Posterior vena cava (tissue), 2 donors: Measurements from ENCODE around the gene ZNF837. TPM values are rescaled to one million over a fixed set of nuclear protein-coding genes. Genes with fewer than 3 reads are reported as not detected.
A peak's percentile ranks its signal among the peaks of the same experiment; 100 is the strongest.

Experiments
- DNase-seq: peaks from one replicate; pipeline ENCODE4 v3.0.0-alpha.2; 2020; ENCODE audit warnings: low spot score
- intact Hi-C, 2 donors: fragments of 100-400 bp; cut with DNase I; formaldehyde crosslinking; loops; one replicate each; pipeline versions ENCODE4 v1.14.1 to v1.14.2; 2022 to 2023
- microRNA-seq, 2 donors: library from miRNA; unstranded; fragments of <30 nt; microRNA quantifications; one replicate each; pipeline ENCODE4 v1.2.0, GENCODE V29; 2020 to 2021; ENCODE audit warnings: borderline microRNAs expressed in 2 of 2
- total RNA-seq, 2 donors: library from RNA; stranded (reverse); fragmentation: NEBNext Ultra II Directional; extraction: Animal tissue kit (Norgen Biotek cat#: 25700); gene quantifications; one replicate each; pipeline ENCODE4 v1.2.1, GENCODE V29; 2021
- donor health status: DM: yes; HTN: yes; CAD: no.
- donor health status: DM: yes; HTN: yes; CAD: no.

ZNF837 gene
- total RNA-seq, 2 donors from 2014 or later, result 0.86 to 1.0 TPM

GRCh38 chr19:58332697-58333096 lies 48.1 kb downstream of the ZNF837 start:
- intact Hi-C loops, result no loop called here

GRCh38 chr19:58330458-58330857 lies 50.4 kb downstream of the ZNF837 start:
- intact Hi-C loops, result no loop called here
- no peak for DNase-seq

More at GRCh38 chr19:58332697-58333096, 48.1 kb downstream of the ZNF837 start:
- no peak for DNase-seq

GRCh38 chr19:58328999-58329398 lies 51.8 kb downstream of the ZNF837 start:
- no peak for DNase-seq
- intact Hi-C loops, result no loop called here

- intact Hi-C loops, result no loop called here
- DNase-seq, result peak; percentile 99
These were observed 53.7 kb downstream of the ZNF837 start, which contains the start of gene ZSCAN22 for GRCh38 chr19:58326914-58327726. Gene ZSCAN22 (plus strand): TSS chr19:58326994. CDS start chr19:58334803, 7,809 bp downstream.

- no peak for DNase-seq
- intact Hi-C loops, result no loop called here
These were observed 54.3 kb downstream of the ZNF837 start for GRCh38 chr19:58326501-58326913.

GRCh38 chr19:58325311-58326022 lies 55.4 kb downstream of the ZNF837 start:
- DNase-seq, result no peak
- intact Hi-C loops, result no loop called here

GRCh38 chr19:58319241-58319640 lies 61.6 kb downstream of the ZNF837 start:
- intact Hi-C loops, result no loop called here
- DNase-seq, result no peak

GRCh38 chr19:58318297-58318696 lies 62.5 kb downstream of the ZNF837 start:
- intact Hi-C loops, result no loop called here
- no peak for DNase-seq

Small RNA genes lying within 50 kb of the gene (microRNA-seq; reads per million reads assigned to microRNA genes)
- gene MIR4754 (0 to 0.26 reads per million in 2 donors), gene MIR6806 (0 reads per million in 2 donors)

Other genes with a start within 250 kb of the ZNF837 start
- gene ZNF329, start 230.2 kb downstream of the ZNF837 start, total RNA-seq, result 1 to 10 TPM; 6.1 to 8.9 TPM
- gene ZNF274, start 198.0 kb downstream of the ZNF837 start, total RNA-seq, result 10 to 100 TPM; 15.2 to 15.9 TPM
- gene ZNF544, start 152.1 kb downstream of the ZNF837 start, total RNA-seq, result 10 to 100 TPM; 12.2 to 15.8 TPM
- gene ZNF8, start 102.1 kb downstream of the ZNF837 start, total RNA-seq, result 1 to 10 TPM; 5.1 to 5.5 TPM
- gene ERVK3-1, start 75.7 kb downstream of the ZNF837 start, total RNA-seq, result 10 to 100 TPM; 17.7 to 25.0 TPM
- gene ZSCAN22, start 54.0 kb downstream of the ZNF837 start, total RNA-seq, result 1 to 10 TPM; 2.5 to 2.6 TPM
- 10 to 100 TPM; 11.7 to 17.5 TPM for gene A1BG, start 27.5 kb downstream of the ZNF837 start, total RNA-seq
- gene ZNF497, start 18.3 kb downstream of the ZNF837 start, total RNA-seq, result under 1 TPM; 0.14 to 0.69 TPM
- gene RPS5, start 6.2 kb upstream of the ZNF837 start, total RNA-seq, result 100 to 1,000 TPM; 714 to 768 TPM
- gene RNF225, start 14.6 kb upstream of the ZNF837 start, total RNA-seq, result not detected
- gene ZNF584, start 27.6 kb upstream of the ZNF837 start, total RNA-seq, result 10 to 100 TPM in 1 of 2 donors, 1 to 10 TPM in 1; 7.3 to 11.7 TPM
- 1 to 10 TPM; 2.9 to 3.8 TPM for gene ZNF132, start 59.1 kb upstream of the ZNF837 start, total RNA-seq
- 1 to 10 TPM; 5.1 to 5.4 TPM for gene ZNF324B, start 70.6 kb upstream of the ZNF837 start, total RNA-seq
- gene ZNF324, start 86.0 kb upstream of the ZNF837 start, total RNA-seq, result 1 to 10 TPM; 7.0 to 7.8 TPM
- 1 to 10 TPM; 4.8 to 6.0 TPM for gene ZNF446, start 95.3 kb upstream of the ZNF837 start, total RNA-seq
- 1 to 10 TPM; 7.6 to 7.9 TPM for gene SLC27A5, start 131.0 kb upstream of the ZNF837 start, total RNA-seq
- 10 to 100 TPM; 11.8 to 12.1 TPM for gene ZBTB45, start 138.8 kb upstream of the ZNF837 start, total RNA-seq
- gene TRIM28, start 163.0 kb upstream of the ZNF837 start, total RNA-seq, result 100 to 1,000 TPM; 159 to 168 TPM
- gene CHMP2A, start 174.1 kb upstream of the ZNF837 start, total RNA-seq, result 100 to 1,000 TPM in 1 of 2 donors, 10 to 100 TPM in 1; 96.9 to 103 TPM
- gene UBE2M, start 177.6 kb upstream of the ZNF837 start, total RNA-seq, result 10 to 100 TPM; 53.3 to 60.0 TPM
- gene MZF1, start 192.3 kb upstream of the ZNF837 start, total RNA-seq, result 10 to 100 TPM; 10.0 to 14.0 TPM